HG03342 (cell line): ENCODE results near the gene VANGL2.

Source experiments
- ATAC-seq: cut with Tn5 transposase; IDR thresholded peaks from one replicate; pipeline ENCODE4 v1.9.1; 2021; ENCODE audit warnings: mild to moderate bottlenecking, moderate library complexity; ENCODE audit not compliant: unreplicated experiment

VANGL2 gene

GRCh38 chr1:160400223-160400645 is at the start of gene VANGL2:
TSS of gene VANGL2 (plus strand) at chr1:160400564. CDS start at chr1:160415838, 15,274 bp downstream.
- ATAC-seq, result no peak

DNA sequence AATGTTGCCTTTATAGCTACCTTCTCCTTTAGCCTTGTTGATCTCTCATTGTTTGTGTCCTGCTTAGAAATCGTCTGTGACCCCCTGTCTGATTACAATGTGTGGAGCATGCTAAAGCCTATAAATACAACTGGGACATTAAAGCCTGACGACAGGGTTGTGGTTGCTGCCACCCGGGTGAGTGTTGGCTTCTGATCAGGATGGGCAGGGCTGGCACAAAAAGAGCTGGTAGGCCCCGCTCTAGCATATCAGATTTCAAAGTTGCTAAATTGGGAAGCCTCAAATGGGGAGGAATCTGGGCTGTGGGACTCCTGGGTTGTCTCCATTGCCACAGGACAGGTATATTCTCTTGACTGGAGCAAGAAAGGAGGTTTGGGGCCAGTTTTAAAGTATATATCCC is 48.7 kb upstream of the VANGL2 start:
- no peak for ATAC-seq

GRCh38 chr1:160352555-160352954 is 47.8 kb upstream of the VANGL2 start:
- ATAC-seq, result no peak

DNA sequence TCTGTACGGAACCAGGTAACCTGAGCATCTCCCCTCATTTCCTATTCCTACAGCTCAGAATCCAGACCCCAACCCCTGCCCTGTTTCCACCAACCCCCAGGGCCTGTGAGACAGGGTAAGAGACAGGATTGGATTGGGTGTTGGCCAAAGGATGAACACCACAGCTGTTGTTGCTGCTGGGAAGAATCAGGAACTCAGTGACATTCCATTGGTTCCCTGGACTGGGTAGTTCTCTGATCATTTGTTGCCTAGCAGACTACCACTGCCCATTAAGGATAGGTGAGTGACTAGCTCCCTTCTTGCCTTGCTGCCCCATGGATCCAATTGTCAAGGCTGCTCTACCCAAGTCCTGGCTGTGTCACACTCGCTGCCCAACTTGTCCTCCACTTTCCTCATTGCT is 47.1 kb upstream of the VANGL2 start:
- ATAC-seq, result no peak

DNA sequence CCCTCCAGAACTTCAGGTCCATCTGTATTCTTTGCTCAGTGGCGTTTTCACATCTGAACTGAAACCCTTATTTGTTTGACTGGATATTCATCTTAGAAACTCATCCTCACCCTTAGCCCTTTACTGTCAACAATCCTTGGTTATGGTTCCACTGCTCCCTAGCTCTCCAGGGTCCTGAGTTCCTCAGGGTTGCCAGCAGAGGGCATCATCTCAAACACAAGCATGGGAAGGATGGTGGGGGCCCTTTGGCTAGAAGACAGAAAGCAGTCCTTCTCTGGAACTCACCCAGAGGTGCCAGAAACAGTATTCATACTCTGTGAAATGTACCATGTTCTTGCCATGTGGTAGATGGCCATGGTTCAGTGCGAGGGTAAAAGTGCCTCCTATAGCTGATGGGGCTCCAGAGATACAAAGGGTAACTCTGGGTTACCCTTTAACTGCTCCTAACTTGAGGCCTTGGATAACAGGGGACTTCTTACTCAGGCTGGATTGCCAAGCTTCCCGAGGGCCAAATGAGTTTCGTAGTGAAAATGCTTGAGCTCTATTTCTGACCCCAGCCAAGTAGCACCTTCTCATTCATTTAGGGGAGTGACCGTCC is 45.9 kb upstream of the VANGL2 start:
- no peak for ATAC-seq

GRCh38 chr1:160357286-160358002 is 42.9 kb upstream of the VANGL2 start:
- no peak for ATAC-seq

GRCh38 chr1:160358073-160358472 is 42.3 kb upstream of the VANGL2 start:
- no peak for ATAC-seq

DNA sequence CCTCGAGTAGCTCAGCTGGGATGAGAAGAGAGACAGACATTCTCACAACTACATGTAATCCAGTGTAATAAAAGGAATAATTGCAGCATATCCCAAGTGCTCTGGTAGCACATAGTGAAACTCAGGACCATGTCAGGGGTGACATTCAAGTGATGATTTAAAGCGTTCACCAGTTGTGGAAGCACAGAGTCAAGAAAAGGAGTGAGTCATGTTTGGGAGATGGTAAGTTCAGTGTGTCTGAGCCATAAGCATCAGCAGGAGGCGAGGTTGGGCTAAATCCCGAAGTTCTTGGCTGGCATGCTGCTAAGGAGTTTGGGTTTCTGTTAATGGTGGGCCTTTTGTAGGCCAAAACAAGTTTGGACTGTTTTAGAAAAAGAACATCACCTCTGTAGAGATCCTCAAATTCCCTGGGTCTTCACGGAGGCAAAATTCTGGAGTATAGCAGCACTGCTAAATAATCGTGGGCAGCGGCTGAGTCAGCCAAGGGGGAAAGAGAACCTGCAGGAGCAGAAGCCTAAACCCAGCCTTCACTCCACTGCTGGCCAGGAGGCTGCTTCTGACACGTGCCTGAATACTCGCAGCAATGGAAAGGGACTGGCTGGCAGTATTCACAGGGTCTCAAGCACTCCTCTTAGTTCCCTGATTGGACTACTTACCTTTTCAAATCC is 40.7 kb upstream of the VANGL2 start:
- ATAC-seq, result no peak

DNA sequence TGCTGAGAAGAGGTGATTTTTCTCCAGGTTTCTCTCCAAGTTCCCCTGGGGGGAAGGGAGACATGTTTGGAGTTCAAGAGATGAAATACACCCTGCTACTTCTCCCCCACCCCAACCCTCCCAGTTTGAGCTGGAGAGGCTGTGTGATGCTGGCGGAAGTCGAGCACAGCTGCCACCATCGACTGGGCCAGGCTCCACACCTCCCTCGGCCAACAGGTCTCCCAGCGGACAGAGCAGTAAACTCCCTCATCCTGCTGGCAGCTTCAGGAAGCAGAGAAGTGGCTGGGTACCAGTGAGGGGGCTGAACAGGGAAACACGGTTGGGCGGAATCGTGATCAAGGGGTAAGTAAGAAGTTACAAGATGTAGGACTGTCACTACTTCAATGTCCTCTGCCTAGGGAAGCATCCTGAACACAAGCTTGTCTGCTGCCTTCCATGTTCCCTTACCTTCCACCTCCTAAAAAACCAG is 40.1 kb upstream of the VANGL2 start:
- ATAC-seq, result no peak

- ATAC-seq, result no peak
Observed at GRCh38 chr1:160361199-160361598, 39.2 kb upstream of the VANGL2 start.

DNA sequence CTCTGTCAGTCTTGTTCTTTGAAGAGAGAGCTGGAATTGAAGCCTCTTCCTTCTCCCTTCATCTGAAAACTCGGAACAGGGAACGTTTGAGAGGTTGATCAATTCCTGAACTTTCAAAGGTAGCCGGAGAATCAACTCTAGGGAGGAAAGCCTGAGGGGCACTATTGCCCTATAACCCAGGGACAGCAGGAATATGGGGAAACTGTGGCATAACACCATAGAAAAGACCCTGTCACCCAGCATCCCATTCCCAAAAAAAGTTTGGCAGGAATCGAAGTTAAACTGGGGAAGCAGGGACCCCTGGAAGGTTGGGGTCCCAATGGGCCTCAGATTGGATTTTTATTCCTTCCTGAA is 38.6 kb upstream of the VANGL2 start:
- ATAC-seq, result no peak

DNA sequence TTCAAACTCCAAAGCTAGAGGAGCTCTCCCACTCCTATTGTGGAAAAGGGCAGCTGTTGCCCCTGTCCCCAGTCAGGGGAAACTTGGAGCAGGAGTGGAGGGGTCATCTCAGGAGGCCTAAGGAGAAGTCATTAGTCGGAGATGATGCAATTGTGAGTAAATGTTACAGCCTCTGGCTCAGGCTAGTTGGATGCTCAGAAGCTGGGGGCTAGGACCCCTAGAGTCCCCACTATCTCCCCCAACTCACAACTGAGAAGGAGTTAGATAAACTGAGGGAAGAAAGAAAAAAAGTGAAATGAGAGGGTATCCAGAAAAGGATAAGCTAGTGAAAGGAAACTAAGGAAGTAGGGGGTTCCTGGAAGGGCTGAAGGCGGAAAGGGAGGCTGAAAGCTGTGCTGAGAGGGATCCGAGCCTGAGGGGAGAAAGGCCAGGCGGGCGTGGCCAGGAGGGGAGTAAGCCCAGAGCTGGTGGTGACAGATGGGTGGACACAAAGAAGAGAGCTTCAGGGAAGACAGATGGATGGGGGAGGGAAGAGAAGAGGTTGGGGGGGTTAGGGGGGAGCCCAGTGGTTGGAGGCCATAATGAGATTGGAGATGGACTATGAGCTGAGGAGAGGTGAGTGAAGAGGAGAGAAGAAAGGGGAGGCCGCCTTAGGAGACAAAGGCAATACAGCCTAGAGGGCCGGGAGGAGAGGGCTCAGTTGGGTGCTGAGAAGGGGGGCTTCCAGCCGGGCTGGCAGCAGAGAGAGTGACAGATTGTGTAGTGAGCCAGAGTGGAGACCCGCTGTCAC is 38.0 kb upstream of the VANGL2 start:
- no peak for ATAC-seq

DNA sequence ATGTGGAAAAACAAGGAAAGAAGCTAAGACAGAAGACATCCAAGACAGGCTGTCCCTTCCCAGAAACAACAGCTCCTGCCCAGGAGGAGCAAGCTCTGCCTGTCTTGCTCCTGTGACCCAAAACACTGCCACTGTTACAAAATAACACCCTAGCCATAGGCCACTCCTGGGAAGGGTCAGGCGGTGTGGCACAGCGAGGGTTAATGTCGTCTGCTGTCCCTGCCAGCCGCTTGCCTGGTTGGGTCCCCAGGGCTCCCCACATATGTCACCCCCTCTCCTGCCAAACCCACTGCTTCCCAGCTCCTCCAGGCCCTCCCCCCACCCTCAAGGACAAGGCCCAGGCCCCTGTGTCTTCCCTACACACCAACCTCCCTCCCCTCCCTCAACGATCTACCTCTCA is 37.4 kb upstream of the VANGL2 start:
- no peak for ATAC-seq

DNA sequence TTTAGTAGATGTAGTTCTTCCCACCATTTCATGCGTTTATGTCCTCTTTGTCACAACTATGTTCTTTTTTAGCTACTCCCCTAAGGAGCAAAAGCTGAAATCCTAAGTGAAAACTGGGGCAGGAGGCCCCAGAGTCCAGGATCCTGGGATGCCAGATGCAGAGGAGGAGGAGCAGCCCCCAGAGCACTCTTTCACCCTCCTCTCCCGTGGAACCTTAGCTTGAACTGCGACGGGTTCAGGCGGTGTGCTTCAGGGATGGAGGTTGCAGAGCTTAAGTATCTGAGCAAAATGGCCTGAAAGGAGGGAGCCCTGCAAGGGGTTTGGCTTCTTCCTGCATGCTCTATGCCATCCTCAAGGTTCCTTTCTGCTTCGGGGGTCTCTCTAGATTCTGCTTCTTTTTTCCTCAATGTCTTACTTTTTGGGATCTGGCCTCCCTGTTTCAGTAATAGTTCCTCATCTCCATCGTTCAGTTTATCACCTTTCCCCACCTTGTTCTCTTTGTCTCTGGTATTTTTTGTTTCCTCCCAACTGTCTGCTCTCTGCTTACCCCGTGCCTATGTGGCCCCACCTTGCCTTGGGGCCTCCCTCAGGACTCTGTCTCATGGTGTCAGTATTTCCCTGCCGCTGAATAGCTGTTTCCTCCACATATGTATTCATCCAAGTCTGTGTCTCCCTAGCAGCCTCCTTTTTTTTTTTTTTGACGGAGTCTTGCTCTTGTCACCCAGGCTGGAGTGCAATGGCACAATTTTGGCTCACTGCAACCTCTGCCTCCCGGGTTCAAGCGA is 36.2 kb upstream of the VANGL2 start:
- no peak for ATAC-seq

- no peak for ATAC-seq
Observed at GRCh38 chr1:160365325-160365724, 35.0 kb upstream of the VANGL2 start.

DNA sequence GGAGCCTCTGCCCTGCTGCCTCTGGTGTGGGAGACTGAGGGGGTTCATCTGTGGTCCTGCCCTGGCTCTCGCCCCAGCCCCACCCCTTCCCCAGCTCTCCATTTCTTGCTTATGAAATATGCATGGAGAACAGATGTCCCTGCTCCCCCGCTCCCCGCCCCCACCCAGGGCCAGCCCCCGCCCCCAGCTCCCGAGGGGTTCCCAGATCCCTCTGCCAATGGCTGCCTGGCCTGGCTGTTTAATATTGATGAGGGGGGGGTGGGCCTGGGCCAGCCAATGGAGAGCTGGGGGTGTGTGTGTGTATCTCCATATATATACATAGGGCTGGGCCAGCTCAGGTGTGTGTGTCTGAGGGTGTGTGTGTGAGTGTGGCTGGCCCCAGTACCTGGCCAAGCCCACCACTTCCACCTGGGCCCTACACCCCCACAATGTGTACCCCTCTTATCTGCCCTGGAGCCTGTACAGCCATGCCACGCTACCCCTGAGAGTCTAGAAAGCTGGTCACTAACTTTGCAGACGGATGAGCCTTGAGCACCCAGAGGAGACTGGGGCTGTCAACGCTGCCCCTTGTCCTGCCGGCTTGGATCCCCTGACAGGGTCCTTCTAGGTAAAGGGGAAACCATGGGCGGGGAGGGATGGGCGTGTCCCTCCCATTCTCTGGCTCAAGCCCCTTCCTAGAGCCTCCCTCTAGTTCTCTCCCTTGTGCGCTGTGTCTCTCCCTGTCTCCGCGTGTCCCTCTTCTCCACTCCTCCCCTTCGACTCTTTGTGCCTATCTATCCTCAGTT is 33.4 kb upstream of the VANGL2 start, which contains the start of gene NHLH1:
Gene NHLH1, plus strand, starts transcription at position 341 of the 785 bp plus-strand sequence. CDS start 3,661 bp downstream, outside the sequence.
- no peak for ATAC-seq

DNA sequence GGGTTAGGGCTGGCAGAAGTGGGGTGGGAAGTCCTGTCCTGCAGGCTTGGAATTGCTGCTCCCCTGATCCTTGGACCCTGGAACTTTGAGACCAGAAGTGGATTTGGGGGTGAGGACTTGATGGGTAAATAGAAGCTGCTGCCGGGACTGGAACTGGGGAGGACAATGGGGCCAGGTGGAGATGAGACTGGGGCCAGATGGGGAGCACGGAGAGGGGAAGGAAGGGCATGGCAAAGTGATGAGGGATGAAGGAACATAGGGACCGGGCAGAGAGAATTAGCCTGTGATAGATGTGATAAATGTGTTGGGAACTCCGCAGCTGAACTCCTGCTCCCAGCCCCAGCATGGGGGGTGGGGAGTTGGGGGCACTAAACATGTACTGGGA is 32.9 kb upstream of the VANGL2 start:
- ATAC-seq, result no peak

GRCh38 chr1:160367934-160368923 is 32.1 kb upstream of the VANGL2 start:
- ATAC-seq, result no peak
